Activated T-cell treated with anti-CD3 and anti-CD28 coated beads, Interleukin-2, amount 50 U/mL, for 48 hours (primary cell): ENCODE data around the gene MTCL1.

ENCODE experiments used
- DNase-seq, 2 experiments: peaks; one replicate each; pipeline ENCODE4 v3.0.0-alpha.2; 2020

The MTCL1 gene

DNA sequence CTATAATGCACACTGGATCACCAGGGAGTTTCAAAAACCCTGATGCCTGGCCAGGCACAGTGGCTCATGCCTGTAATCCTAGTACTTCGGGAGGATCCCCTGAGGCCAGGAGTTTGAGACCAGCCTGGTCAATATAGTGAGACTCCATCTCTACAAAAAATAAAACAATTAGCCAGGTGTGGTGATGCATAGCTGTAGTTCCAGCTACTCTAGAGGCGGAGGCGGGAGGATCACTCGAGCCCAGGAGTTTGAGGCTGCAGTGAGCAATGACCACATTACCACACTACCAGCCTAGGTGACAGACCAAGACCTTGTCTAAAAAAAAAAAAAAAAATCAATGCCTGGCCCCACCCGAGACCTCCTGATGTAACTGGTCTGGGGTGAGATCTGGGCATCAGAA, 137.2 kb downstream of the MTCL1 start:
- no peak for DNase-seq

GRCh38 chr18:8843005-8843404, 137.6 kb downstream of the MTCL1 start:
- no peak for DNase-seq

DNA sequence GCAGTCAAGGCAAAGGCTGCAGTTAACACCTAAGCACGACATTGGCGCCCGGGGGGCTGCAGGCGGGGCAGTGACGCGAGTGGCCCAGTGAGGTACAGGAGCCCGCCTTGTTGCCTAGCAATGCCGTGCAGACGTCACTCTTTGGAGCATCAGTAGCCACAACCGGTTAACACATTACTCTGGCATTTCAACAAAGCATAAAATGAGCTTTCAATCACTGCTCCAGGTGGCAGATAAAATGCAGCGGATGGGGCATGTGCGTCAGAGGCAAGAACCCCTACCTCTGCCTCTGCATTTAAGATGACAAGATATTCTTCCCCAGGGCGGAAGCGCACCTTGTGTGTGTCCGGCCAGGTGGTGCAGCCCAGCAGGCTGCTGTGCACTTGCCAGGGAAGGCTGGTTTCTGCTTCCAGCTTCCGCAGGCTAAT, 139.4 kb downstream of the MTCL1 start:
- DNase-seq, result no peak

DNA sequence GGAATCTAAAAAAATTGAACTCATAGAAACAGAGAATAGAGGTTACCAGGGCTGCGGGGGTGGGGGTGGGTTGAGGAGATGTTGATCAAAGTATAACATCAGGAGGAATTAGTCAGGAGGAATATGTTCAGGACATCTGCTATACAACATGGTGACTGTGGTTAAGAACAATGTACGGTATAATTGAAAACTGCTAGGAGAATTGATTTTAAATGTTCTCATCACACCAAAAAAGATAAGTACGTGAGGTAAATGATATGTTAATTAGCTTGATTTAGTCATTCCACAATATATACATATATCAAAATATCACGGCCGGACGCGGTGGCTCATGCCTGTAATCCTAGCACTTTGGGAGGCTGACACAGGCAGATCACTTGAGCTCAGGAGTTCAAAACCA, 140.2 kb downstream of the MTCL1 start:
- no peak for DNase-seq

DNA sequence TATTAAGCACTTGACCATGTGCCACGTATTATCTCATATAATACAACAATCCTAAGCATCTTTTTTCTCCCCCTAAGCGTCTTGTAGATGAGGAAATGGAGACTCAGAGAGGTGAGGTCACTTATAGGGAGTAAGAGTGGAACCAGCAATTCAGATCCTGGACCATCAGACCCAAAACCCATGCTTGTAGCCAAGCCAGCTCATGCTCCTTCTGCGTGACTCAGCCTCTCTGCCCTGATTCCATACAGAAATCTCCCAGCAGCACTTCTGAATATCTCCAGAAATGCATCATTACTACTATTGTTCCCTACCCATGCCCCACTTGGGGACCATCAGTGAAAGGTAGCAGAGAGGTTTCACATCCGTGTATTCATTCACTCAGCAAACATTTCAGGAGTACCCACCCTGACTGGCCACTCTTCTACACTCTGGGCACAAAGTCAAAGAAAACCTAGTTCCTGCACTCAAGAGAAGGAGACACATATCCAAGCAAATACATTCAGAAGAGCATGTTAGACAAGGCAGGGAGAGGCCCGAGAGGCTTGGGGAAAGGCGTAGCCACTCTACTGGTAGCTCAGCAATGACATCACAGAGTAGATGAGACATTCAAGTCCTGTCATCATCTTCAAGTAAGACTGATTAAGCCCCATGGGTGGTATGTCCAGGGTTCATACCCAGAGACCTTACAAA, 141.9 kb downstream of the MTCL1 start:
- DNase-seq, result no peak

- DNase-seq, result no peak
These were observed 142.5 kb downstream of the MTCL1 start for GRCh38 chr18:8847900-8848299.

DNA sequence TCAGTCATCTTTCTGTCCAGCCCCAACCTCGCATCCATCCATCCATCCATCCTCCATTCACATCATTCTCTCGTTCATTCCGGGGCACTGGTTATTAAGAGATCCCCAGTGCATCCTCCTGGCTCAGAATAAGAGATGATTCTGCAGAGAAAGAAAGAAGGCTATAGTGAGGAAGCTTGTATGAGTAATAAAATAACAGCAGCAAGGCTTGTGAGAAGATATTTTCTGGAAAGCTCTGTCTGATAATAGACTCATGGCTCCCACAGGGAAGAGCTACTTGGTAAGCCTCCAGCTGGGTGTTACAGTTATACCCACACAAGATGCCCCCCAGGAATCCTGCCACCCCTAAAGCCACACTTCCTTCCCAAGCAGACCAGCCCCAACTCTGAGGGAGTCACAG, 143.2 kb downstream of the MTCL1 start:
- DNase-seq, result no peak

- no peak for DNase-seq
These were observed 144.3 kb downstream of the MTCL1 start for GRCh38 chr18:8849696-8850095.

GRCh38 chr18:8851659-8852058, 146.3 kb downstream of the MTCL1 start:
- DNase-seq, result no peak

- no peak for DNase-seq
These were observed 149.2 kb downstream of the MTCL1 start for GRCh38 chr18:8854550-8854949.

DNA sequence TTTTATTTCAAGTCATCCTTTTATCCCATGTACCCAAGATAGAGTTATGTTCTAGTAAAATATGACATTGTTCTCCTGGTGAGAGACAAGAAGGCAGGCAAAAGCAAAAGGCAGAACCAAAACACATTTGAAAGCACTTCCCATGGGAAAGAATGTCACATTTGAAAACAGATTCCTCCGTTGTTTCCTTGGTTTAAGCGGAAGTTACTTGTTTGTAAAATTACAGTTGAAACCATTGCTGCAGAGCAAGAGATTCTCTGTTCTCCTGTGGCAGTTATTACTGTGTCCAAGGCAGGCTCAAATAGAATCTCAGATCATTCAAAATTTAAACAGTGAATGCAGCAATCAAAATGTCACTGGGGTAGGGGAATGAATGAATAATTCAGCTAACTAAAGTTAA, 149.6 kb downstream of the MTCL1 start:
- no peak for DNase-seq

DNA sequence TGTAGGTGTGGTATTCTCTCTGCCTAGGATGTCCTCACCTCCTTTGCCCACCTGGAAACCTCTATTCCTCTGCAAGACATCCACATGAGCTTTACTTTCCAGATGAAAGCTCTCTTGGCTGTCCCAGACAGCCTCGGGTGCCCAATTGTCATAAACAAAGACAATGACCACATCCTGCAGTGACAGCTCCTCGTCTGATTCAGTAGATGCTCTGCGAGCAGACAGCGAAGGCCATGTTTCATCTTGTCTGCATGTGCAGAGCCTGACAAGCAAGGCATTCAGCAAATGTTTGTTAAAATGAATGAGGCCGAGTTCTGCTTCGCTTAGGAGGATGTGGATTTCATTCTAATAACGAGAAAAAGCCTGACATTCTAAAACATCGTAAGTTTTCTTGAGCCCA, 150.9 kb downstream of the MTCL1 start:
- DNase-seq, result no peak

DNA sequence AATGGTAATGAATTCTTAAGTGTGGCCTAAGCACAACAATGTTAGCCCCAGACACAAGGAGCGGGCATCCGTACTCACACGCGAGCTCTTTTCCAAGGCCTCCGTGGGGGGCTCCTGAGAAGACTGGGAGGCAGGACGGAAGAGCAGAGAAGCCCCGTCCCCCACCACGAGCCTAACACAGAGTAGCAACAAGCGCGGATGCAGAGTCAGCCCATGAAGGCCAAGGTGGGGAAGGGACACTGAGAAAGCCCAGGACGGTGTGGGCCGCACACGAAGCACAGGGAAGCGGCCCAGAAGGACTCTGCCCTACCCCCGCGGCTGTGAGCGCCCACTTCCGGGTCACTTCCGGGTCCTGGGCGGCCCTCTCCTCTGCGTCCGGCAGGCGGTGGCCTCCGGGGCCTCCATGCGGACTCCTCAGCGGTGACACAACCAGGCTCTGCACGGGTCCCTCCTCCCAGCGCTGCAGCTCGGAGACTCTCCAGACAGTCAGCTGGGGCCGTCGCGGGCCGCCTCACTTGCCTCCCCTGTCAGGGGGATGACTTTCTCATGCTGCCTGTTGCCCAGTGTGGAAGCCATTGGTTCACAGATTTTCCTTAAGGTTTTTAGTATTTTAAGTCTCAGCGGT, 151.5 kb downstream of the MTCL1 start:
- DNase-seq, result no peak

DNA sequence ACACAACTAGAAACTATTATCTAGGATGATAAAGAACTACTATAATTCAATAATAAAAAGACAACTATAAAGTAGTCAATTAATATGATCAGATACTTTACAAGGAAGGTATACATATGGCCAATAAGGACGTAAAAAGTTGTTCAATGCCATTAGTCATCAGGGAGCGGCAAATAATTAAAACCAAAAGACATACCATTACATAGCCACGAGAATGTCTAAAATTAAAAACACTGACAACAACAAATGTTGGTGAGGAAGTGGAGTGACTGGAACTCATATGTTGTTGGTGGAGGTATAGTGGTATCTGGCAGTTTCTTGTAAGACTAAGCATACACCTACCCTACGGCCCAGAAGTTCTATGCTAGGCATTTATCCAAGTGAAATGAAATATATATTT, 152.4 kb downstream of the MTCL1 start:
- DNase-seq, result no peak

- DNase-seq, result no peak
These were observed 153.6 kb downstream of the MTCL1 start for GRCh38 chr18:8858888-8859511.

- DNase-seq, result no peak
These were observed 155.7 kb downstream of the MTCL1 start for GRCh38 chr18:8860845-8861642.

DNA sequence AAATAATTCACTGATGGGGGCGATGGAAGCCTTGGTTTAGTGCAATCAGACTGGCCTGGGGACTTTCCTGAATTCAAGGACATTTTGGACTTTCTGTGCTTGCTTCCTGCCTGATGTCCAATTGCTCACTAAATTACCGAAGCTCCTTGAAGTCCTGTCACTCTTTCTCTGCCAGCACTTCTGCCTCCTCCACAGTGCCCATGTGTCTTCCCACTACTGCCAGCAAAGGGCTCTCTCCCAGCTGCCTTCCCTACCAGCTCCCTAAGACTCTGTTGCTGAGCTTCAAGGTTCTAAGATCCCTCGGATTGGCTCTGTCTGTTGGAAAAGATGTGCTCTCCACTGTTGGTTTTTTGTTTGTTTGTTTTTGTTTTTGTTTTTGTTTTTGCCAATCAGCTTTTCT, 158.1 kb downstream of the MTCL1 start:
- no peak for DNase-seq

- no peak for DNase-seq
These were observed 160.6 kb downstream of the MTCL1 start for GRCh38 chr18:8865934-8866333.

DNA sequence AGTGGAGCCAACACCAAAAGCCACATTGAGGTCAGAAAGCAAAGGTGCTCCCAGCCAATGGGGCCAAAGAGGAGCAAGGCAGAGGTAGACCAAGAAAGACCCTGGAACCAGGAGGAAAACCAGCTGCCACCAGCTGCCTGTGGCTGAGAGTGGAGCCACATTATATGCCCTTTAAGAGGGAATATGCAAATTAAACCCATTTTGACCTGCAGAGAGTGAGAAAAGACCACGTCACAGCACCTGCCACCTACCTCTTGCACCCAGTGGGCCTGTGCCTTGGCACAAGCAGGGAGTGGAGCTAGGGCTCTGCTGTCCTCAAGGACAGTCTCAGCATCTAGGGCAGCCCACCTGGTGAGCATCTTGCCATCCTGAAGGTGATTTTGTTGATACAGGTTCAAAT, 161.3 kb downstream of the MTCL1 start:
- DNase-seq, result no peak

DNA sequence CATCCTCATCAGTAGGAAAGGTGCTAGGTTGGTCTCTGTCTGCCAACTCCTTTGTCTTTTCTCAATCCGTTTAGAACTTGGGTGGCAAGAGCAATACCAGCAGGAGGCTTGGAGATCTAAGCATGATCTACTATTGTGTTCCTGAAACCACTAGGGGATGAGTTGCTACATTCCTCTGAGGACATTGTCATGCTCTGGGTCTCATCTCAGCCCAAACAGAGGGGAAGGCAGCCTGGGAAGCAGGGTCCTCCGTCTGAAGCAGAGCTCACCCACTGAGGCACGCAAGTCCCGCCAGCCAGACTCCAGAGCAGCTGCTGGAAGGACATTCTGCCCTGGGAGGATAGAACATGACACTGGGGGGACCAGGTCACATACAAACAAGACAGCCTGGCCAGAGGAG, 162.9 kb downstream of the MTCL1 start:
- no peak for DNase-seq

DNA sequence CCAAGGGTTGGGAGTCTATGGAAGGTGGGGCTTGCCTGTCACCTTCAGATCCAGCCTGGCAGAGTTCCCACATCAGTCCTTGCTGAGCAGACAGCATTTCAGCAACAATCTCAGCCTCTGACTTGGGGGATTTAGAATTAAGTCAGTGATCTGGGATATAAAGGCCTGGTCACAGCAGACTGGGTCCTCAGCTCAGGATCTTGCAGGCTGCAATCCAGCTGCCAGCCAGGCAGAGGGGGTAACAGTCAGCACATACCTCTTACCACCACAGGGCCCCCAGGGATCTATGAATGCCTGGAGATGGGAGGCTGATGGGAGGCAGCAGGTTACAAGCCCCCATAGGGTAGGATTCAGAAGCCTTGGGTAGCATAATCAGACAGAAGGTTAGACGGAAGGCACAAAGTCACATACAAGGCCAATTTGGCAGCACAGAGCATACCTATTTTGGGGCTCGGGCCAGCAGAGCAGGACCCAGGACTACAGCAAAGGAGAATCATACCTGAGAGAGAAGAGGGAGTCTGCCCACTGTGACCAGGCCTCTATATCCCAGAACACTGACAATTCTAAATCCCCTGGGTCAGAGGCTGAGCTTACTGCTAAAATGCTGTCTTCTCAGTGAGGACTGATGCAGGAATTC, 163.5 kb downstream of the MTCL1 start:
- DNase-seq, result no peak

DNA sequence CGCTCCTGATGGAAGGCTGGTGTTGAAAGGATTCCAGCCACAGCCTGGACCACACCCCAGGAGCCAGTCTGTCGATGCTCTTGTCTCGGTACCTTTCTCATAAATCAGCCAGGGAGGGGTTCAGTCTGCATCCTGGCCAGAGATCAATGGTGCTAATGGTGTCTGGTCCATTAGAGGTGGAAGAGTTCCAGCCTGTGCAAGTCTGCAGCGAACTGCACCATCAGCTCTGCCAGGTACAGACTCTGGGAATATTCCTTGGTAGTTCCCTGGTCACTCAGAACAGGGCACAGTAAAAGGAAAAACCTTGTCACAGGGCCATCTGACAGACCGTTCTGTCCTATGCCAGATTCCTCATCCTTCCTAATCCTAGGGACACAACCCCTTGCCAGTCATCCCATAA, 164.3 kb downstream of the MTCL1 start:
- no peak for DNase-seq

- no peak for DNase-seq
These were observed 165.2 kb downstream of the MTCL1 start for GRCh38 chr18:8870528-8870927.
